Activated CD4-positive, alpha-beta T cell treated with anti-CD3 and anti-CD28 coated beads, Interleukin-2, amount 10 ng/mL, durations not matched to agents 7 days and 5 days (primary cell): ENCODE data around the gene KCNIP3. TPM values are rescaled to one million over a fixed set of nuclear protein-coding genes. Genes with fewer than 3 reads are reported as not detected.
"Not testable (repeated sequence)": the region's sequence is repeated elsewhere in the genome, so short reads cannot be mapped to it uniquely, and the experiment has no call there.

ENCODE experiments used
- CTCF ChIA-PET: fragments of 350-600 bp; sonication (Branson Sonifier 250); formaldehyde crosslinking; loops from one replicate; lab custom pipeline; 2021; ENCODE audit warnings: antibody characterized with exemption; lab: Charles Lee
- POLR2A ChIA-PET: fragments of 350-600 bp; sonication (Branson Sonifier 250); formaldehyde crosslinking; loops from one replicate; lab custom pipeline; 2021; ENCODE audit warnings: antibody characterized with exemption; lab: Charles Lee
- DNase-seq: peaks from one replicate; pipeline ENCODE4 v3.0.0-alpha.2; 2020
- H3K27ac Mint-ChIP-seq: one replicate; pipeline ENCODE4 v1.8.0; 2021; ENCODE audit warnings: mild to moderate bottlenecking, moderate library complexity, mixed read lengths
- H3K27me3 Mint-ChIP-seq: one replicate; pipeline ENCODE4 v1.8.0; 2021; ENCODE audit warnings: mixed read lengths
- H3K36me3 Mint-ChIP-seq: one replicate; pipeline ENCODE4 v1.8.0; 2021; ENCODE audit warnings: low read depth, mixed read lengths
- H3K4me1 Mint-ChIP-seq: one replicate; pipeline ENCODE4 v1.8.0; 2021; ENCODE audit warnings: mixed read lengths
- H3K4me3 Mint-ChIP-seq: one replicate; pipeline ENCODE4 v1.8.0; 2021; ENCODE audit warnings: mild to moderate bottlenecking, moderate library complexity, mixed read lengths
- H3K9me3 Mint-ChIP-seq: one replicate; pipeline ENCODE4 v1.8.0; 2021; ENCODE audit warnings: mixed read lengths
- total RNA-seq, 2 experiments: library from RNA; stranded (reverse); gene quantifications; one replicate each; pipeline ENCODE4 v1.2.3, GENCODE V29; 2021

Gene KCNIP3
- total RNA-seq, 2 experiments from 2014 or later = not detected

GRCh38 chr2:95269745-95270144 lies 27.4 kb upstream of the KCNIP3 start:
- H3K4me1 Mint-ChIP-seq, H3K27me3 Mint-ChIP-seq, POLR2A ChIA-PET, H3K36me3 Mint-ChIP-seq, H3K4me3 Mint-ChIP-seq, CTCF ChIA-PET, H3K27ac Mint-ChIP-seq, H3K9me3 Mint-ChIP-seq, DNase-seq: not testable (repeated sequence)

DNA sequence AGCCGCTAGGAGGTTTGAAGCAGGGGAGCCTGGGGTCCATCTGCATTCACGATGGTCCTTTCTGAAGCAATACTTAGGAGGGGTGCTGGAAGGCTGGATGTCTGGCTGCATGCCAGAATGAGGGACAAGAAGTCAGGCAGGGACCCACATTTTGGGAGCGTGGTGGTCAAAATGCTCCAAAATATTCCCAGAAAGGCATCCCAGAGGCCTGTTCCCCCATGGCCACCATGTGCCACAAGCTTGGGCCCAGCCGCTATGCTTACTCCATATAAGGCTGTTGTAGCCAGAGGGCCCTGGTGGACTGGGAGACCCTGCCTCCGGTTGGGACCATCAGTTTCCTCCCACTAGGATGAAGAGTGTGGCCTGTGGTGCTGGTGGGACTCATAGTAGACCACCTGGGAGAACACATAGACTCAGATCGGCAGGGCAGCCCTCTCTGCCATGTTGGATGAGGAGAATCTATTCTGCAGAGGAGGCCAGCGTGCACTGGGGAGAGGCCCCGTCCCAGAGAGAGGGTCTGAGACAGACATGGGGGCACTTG lies 26.5 kb upstream of the KCNIP3 start:
- POLR2A ChIA-PET = no interaction called here
- no peak for DNase-seq
- no peaks in the 10 kb centered on the region for H3K9me3 Mint-ChIP-seq
- CTCF ChIA-PET = no interaction called here
- no peak overlapping the region for H3K27ac Mint-ChIP-seq
- no peaks in the 10 kb centered on the region for H3K27me3 Mint-ChIP-seq
- H3K4me3 Mint-ChIP-seq = no peak overlapping the region
- no peaks in the 10 kb centered on the region for H3K36me3 Mint-ChIP-seq
- H3K4me1 Mint-ChIP-seq = no peaks in the 10 kb centered on the region

DNA sequence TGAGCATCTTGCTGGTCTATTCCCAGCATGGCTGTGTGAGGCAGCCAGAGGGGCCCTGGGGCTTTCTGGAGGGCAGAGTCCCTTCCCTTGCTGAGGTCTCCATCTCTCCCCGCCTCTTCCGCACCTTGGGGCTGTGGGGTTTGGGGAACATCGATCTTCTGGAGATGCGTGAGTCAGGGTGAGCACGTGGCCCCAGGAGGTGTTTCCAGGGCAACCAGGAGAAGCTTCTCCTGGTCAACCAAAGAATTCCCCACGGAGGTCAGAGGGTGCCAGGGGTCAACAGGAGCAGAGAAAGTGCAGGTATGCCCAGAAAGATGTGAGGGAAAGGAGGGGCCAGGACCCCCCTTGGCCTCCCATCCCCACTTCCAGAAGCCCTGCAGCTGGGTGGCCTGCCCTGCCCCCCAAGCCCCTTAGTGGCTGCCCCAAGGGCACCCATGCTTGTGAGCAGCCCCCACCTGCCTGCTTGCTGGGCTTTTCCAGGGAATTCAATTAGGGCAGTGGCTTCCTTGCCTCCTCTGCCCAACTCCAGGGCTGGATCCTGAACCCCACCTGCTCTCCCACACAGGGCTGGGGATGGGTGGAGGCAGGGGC lies 25.7 kb upstream of the KCNIP3 start:
- POLR2A ChIA-PET = no interaction called here
- no peaks in the 10 kb centered on the region for H3K36me3 Mint-ChIP-seq
- CTCF ChIA-PET = no interaction called here

DNA sequence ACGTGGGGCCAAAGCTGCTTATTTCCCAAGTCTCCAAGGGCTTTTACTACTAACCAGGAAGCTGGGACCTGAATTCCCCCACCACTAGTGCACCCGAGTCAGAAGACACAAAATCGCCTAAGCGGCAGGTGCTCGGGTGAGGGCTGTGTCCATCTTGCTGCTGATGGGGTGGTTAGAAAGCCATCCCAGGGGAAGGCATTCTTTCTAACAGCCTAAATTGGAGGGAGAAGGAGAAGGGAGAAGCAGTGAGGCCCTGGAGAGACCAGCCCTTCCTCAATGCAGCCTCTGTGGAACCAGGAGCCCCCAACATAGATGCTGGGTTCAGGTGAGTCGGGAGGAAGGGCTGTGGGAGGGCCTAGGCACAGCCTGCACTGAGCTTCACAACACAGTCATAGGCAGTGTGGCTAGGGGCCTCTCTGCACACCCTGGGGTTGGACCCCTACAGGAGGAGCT lies 24.8 kb upstream of the KCNIP3 start:
- ChIA-PET CTCF (no interaction called here), POLR2A (no interaction called here)
- no peaks in the 10 kb centered on the region for H3K4me1 Mint-ChIP-seq
- H3K36me3 Mint-ChIP-seq = no peaks in the 10 kb centered on the region
- DNase-seq = no peak
- no peak overlapping the region for H3K4me3 Mint-ChIP-seq
- H3K9me3 Mint-ChIP-seq = no peaks in the 10 kb centered on the region
- no peak overlapping the region for H3K27ac Mint-ChIP-seq
- no peaks in the 10 kb centered on the region for H3K27me3 Mint-ChIP-seq

More for the DNA sequence above, 25.7 kb upstream of the KCNIP3 start:
- Mint-ChIP-seq H3K9me3 (no peaks in the 10 kb centered on the region), H3K27ac (no peak overlapping the region), H3K27me3 (no peaks in the 10 kb centered on the region), H3K4me1 (no peaks in the 10 kb centered on the region), H3K4me3 (no peak overlapping the region)
- DNase-seq = no peak

DNA sequence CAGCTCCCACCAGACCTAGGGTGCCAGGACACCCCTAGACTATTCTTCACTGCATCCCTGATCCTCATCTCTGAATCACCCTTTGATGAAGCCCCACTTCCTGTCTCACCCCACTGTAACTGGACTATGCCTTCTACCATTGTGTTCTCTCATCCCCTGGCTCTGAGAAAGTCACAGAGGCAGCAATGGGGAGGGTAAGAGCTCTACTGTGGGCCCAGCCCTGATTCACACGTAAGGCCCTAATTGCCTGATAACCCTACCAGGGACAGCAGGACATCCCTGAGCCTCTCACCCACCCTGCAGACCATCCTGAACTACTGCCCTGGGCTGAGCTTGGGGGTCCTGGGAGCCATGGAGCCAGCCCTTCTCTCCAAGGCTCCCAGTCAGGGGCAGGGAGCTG lies 24.4 kb upstream of the KCNIP3 start:
- Mint-ChIP-seq H3K27ac (no peak overlapping the region), H3K36me3 (no peaks in the 10 kb centered on the region), H3K4me3 (no peak overlapping the region), H3K9me3 (no peaks in the 10 kb centered on the region), H3K27me3 (no peaks in the 10 kb centered on the region), H3K4me1 (no peaks in the 10 kb centered on the region)
- DNase-seq = no peak
- CTCF ChIA-PET = no interaction called here
- POLR2A ChIA-PET = no interaction called here

DNA sequence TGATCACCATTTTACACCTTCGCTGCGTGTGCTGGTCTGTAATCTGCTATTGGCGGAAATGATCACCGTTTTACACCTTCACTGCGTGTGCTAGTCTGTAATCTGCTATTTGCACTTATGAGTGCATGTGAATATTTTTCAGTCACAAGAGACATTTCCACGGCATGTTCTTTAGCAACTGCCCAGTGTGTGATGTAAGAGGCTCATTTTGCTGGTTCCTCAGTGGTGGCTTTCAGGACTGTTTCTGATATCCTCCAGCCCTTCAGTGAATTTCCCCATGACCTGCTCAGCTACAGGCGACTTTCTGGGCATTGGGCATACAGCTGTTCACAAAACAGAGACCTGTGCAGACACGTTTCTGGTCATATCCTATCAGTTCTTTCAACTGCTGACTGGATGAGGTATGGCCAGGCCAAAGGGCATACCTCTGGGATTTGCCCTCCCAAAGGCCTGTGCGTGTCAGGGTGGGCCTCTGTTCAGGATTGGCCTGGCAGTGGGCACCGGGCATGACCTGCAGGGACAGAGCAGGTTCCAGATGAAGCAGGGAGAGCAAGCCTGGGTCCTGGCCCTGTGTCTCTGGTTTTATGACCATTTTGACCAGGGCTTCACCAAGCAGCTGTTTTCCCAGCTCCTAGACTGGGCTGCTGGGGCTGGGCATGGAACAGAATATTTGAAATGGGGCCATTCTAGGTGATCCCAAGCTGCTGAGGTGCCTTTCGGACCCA lies 23.4 kb upstream of the KCNIP3 start:
- no peak overlapping the region for H3K27ac Mint-ChIP-seq
- POLR2A ChIA-PET = no interaction called here
- H3K9me3 Mint-ChIP-seq = no peaks in the 10 kb centered on the region
- no peak overlapping the region for H3K4me3 Mint-ChIP-seq
- no peaks in the 10 kb centered on the region for H3K36me3 Mint-ChIP-seq
- no peaks in the 10 kb centered on the region for H3K4me1 Mint-ChIP-seq
- no peaks in the 10 kb centered on the region for H3K27me3 Mint-ChIP-seq
- no peak for DNase-seq
- CTCF ChIA-PET = no interaction called here

- POLR2A ChIA-PET = no interaction called here
- no peaks in the 10 kb centered on the region for H3K36me3 Mint-ChIP-seq
- no peaks in the 10 kb centered on the region for H3K9me3 Mint-ChIP-seq
- CTCF ChIA-PET = no interaction called here
- H3K27me3 Mint-ChIP-seq = no peaks in the 10 kb centered on the region
- DNase-seq = no peak
- H3K4me3 Mint-ChIP-seq = no peak within 1 kb of the TSS
- H3K27ac Mint-ChIP-seq = peak within 1 kb of the TSS; percentile 13
- H3K4me1 Mint-ChIP-seq = no peaks in the 10 kb centered on the region
These were observed 22.6 kb upstream of the KCNIP3 start, which contains the start of gene PROM2 for GRCh38 chr2:95274291-95275150. Gene PROM2, plus strand, starts transcription at chr2:95274449. Its CDS starts 137 bp downstream, at chr2:95274586.

GRCh38 chr2:95275151-95275515 lies 22.0 kb upstream of the KCNIP3 start:
- Mint-ChIP-seq H3K4me3 (no peak overlapping the region), H3K27me3 (no peaks in the 10 kb centered on the region), H3K9me3 (no peaks in the 10 kb centered on the region), H3K4me1 (no peaks in the 10 kb centered on the region), H3K36me3 (no peaks in the 10 kb centered on the region), H3K27ac (no peak overlapping the region)
- CTCF ChIA-PET = no interaction called here
- no peak for DNase-seq
- POLR2A ChIA-PET = no interaction called here

- Mint-ChIP-seq H3K27ac (no peak overlapping the region), H3K9me3 (no peaks in the 10 kb centered on the region), H3K4me3 (no peak overlapping the region), H3K36me3 (no peaks in the 10 kb centered on the region), H3K27me3 (no peaks in the 10 kb centered on the region), H3K4me1 (no peaks in the 10 kb centered on the region)
- no peak for DNase-seq
- ChIA-PET CTCF (no interaction called here), POLR2A (no interaction called here)
These were observed 21.4 kb upstream of the KCNIP3 start for GRCh38 chr2:95275601-95276243.

DNA sequence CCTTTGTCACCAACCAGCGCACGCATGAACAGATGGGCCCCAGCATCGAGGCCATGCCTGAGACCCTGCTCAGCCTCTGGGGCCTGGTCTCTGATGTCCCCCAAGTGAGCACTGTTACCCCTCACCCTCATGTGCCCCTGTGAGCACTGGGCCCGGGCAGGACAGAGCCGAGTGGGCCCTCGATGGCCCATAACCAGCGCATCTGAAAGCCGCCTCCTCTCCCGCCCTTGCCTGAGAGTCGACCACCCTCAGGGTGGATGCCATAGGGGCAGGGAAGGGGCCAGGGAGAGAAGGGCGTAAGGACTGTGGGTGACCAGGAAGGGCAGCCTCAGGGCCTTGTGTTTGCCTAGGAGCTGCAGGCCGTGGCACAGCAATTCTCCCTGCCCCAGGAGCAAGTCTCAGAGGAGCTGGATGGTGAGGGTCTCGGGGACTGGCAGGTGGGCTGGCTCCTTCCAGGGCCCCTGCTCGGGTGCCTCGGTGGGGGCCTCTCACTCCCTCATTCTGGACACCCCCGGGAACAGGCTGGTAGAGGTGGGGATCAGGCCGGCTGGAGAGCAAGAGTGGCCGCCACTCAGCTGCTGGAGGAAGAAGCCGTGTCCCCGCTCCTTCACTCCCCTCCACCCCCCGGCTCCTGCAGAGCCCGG lies 20.8 kb upstream of the KCNIP3 start:
- Mint-ChIP-seq H3K27me3 (no peaks in the 10 kb centered on the region), H3K4me1 (no peaks in the 10 kb centered on the region), H3K4me3 (no peak overlapping the region), H3K27ac (no peak overlapping the region), H3K36me3 (no peaks in the 10 kb centered on the region), H3K9me3 (no peaks in the 10 kb centered on the region)
- no peak for DNase-seq
- CTCF ChIA-PET = no interaction called here
- POLR2A ChIA-PET = no interaction called here

- no peaks in the 10 kb centered on the region for H3K27me3 Mint-ChIP-seq
- no peak overlapping the region for H3K27ac Mint-ChIP-seq
- no peak overlapping the region for H3K4me3 Mint-ChIP-seq
- no peak for DNase-seq
- no peaks in the 10 kb centered on the region for H3K9me3 Mint-ChIP-seq
- ChIA-PET CTCF (no interaction called here), POLR2A (no interaction called here)
- no peaks in the 10 kb centered on the region for H3K4me1 Mint-ChIP-seq
- no peaks in the 10 kb centered on the region for H3K36me3 Mint-ChIP-seq
These were observed 20.3 kb upstream of the KCNIP3 start for GRCh38 chr2:95276888-95277245.

DNA sequence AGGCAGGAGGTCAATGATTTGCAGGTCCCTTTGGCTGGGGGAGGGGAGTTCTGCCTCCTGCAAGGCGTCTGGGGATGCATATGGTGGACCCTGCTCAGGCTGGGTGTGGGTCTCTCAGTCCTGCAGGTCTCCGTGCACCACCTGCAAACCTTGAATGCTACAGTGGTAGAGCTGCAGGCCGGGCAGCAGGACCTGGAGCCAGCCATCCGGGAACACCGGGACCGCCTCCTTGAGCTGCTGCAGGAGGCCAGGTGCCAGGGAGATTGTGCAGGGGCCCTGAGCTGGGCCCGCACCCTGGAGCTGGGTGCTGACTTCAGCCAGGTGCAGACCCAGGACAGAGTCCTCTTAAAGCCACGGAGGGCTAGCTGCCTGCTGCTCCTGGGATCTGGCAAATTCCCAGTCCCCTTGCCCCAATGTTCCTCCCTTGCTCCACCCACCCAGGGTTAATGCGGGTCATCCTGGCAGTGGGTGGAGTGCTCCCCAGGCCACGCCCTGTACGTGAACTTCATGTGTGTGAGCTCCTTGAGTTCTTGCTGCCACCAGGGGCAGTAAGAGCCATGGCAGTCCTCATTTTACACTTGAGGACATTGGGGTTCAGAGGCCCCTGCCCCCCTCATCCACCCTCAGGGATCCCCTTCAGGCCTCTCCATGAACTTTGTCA lies 19.8 kb upstream of the KCNIP3 start:
- Mint-ChIP-seq H3K27ac (no peak overlapping the region), H3K36me3 (no peaks in the 10 kb centered on the region), H3K9me3 (no peaks in the 10 kb centered on the region), H3K4me1 (no peaks in the 10 kb centered on the region), H3K4me3 (no peak overlapping the region), H3K27me3 (no peaks in the 10 kb centered on the region)
- ChIA-PET CTCF (no interaction called here), POLR2A (no interaction called here)
- no peak for DNase-seq
